Measurements from ENCODE around the gene POLD1.
"Not testable (repeated sequence)": the region's sequence is repeated elsewhere in the genome, so short reads cannot be mapped to it uniquely, and the experiment has no call there.

The POLD1 gene

GRCh38 chr19:50433201-50434180 is 49.3 kb downstream of the POLD1 start:
- no peak for DNase-seq (ENCODE audit: extremely low read depth in 1 of 2, low read depth in 1 of 2)

GRCh38 chr19:50434525-50434924 is 50.4 kb downstream of the POLD1 start:
- no peak for DNase-seq (ENCODE audit: extremely low read depth in 1 of 2, low read depth in 1 of 2)

GRCh38 chr19:50435221-50435620 is 51.1 kb downstream of the POLD1 start:
- DNase-seq (ENCODE audit: extremely low read depth in 1 of 2, low read depth in 1 of 2): no peak

- no peak for DNase-seq (ENCODE audit: extremely low read depth in 1 of 2, low read depth in 1 of 2)
These were observed 51.5 kb downstream of the POLD1 start for GRCh38 chr19:50435627-50436026.

GRCh38 chr19:50437862-50438449 is 53.8 kb downstream of the POLD1 start:
- no peak for DNase-seq (ENCODE audit: extremely low read depth in 1 of 2, low read depth in 1 of 2)

- not testable (repeated sequence) for DNase-seq (ENCODE audit: extremely low read depth in 1 of 2, low read depth in 1 of 2)
These were observed 55.0 kb downstream of the POLD1 start for GRCh38 chr19:50439130-50439529.

- DNase-seq (ENCODE audit: extremely low read depth in 1 of 2, low read depth in 1 of 2): no peak
These were observed 59.9 kb downstream of the POLD1 start for GRCh38 chr19:50444059-50444458.

- DNase-seq (ENCODE audit: extremely low read depth in 1 of 2, low read depth in 1 of 2): no peak
These were observed 62.9 kb downstream of the POLD1 start for GRCh38 chr19:50447053-50447452.

- no peak for DNase-seq (ENCODE audit: extremely low read depth in 1 of 2, low read depth in 1 of 2)
These were observed 63.6 kb downstream of the POLD1 start for GRCh38 chr19:50447750-50448149.

GRCh38 chr19:50449236-50449899 is 65.2 kb downstream of the POLD1 start:
- DNase-seq (ENCODE audit: extremely low read depth in 1 of 2, low read depth in 1 of 2): no peak

GRCh38 chr19:50450369-50451222 is 66.4 kb downstream of the POLD1 start:
- DNase-seq (ENCODE audit: extremely low read depth in 1 of 2, low read depth in 1 of 2): no peak

GRCh38 chr19:50451223-50451534 is 67.0 kb downstream of the POLD1 start:
- no peak for DNase-seq (ENCODE audit: extremely low read depth in 1 of 2, low read depth in 1 of 2)

- no peak for DNase-seq (ENCODE audit: extremely low read depth in 1 of 2, low read depth in 1 of 2)
These were observed 69.1 kb downstream of the POLD1 start for GRCh38 chr19:50453243-50453642.

- DNase-seq (ENCODE audit: extremely low read depth in 1 of 2, low read depth in 1 of 2): no peak
These were observed 71.8 kb downstream of the POLD1 start for GRCh38 chr19:50455992-50456391.

GRCh38 chr19:50457300-50457699 is 73.2 kb downstream of the POLD1 start:
- no peak for DNase-seq (ENCODE audit: extremely low read depth in 1 of 2, low read depth in 1 of 2)

- no peak for DNase-seq (ENCODE audit: extremely low read depth in 1 of 2, low read depth in 1 of 2)
These were observed 74.4 kb downstream of the POLD1 start for GRCh38 chr19:50458396-50459066.

GRCh38 chr19:50459067-50459456 is 74.9 kb downstream of the POLD1 start:
- DNase-seq (ENCODE audit: extremely low read depth in 1 of 2, low read depth in 1 of 2): no peak

- DNase-seq (ENCODE audit: extremely low read depth in 1 of 2, low read depth in 1 of 2): no peak
These were observed 75.5 kb downstream of the POLD1 start for GRCh38 chr19:50459638-50460037.

- DNase-seq (ENCODE audit: extremely low read depth in 1 of 2, low read depth in 1 of 2): no peak
These were observed 76.1 kb downstream of the POLD1 start for GRCh38 chr19:50460161-50460765.

Data from activated CD8-positive, alpha-beta memory T cell treated with anti-CD3 and anti-CD28 coated beads for 1 hour (primary cell).